Retinal pigment epithelial cell (primary cell): ENCODE data around the gene DUSP7.
"Not testable (repeated sequence)": the region's sequence is repeated elsewhere in the genome, so short reads cannot be mapped to it uniquely, and the experiment has no call there.

Experiments used
- DNase-seq: peaks from one replicate; pipeline ENCODE4 v3.0.0-alpha.2; 2010; ENCODE audit warnings: low read depth
- H3K4me3 ChIP-seq: 2 replicates; pipeline ENCODE4 v1.5.1; 2011; ENCODE audit warnings: mild to moderate bottlenecking, low read length, control low read depth, moderate library complexity
- CTCF ChIP-seq: conservative IDR thresholded peaks from 2 replicates; pipeline ENCODE4 v1.5.1; 2011; ENCODE audit warnings: low read depth, low read length, control low read depth, inconsistent platforms

Gene DUSP7

GRCh38 chr3:52044869-52045619 is 11.3 kb downstream of the DUSP7 start:
- DNase-seq = no peak
- H3K4me3 ChIP-seq = no peak overlapping the region
- TF ChIP-seq CTCF = no peak

DNA sequence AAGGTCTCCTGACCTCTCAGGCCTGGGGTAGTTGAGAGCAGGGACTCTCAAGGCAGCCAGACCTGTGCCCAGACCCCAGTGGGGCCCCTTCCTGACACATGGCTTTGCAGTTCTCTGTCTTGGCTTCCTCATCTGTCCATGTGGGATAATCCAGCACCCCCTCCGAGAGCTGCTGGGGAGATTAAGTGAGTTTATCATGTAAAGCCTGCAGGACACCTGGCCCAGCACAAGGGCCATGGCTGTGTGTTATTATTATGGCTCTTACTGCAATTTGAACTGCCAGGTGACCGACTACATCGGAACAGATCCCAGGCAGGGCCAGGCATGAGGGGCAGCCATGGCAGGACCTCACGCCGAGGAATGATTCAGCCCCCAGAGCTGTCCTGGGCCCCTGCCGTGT is 12.6 kb downstream of the DUSP7 start:
- DNase-seq = no peak
- no peak overlapping the region for H3K4me3 ChIP-seq
- TF ChIP-seq CTCF = no peak

DNA sequence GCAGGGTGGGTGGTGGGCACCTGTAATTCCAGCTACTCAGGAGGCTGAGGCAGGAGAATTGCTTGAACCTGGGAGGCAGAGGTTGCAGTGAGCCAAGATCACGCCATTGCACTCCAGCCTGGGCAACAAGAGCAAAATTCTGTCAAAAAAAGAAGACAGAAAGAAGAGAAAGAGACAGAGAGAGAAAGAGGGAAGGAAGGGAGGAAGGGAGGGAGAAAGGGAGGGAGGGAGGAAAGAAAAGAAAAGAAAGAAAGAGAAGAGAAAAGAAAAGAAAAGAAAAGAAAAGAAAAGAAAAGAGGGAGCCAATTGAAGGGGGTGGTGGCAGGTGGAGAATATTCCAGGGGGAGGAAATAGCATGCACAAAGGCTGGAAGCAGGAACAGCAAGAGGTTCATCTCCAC is 13.3 kb downstream of the DUSP7 start:
- DNase-seq = not testable (repeated sequence)

GRCh38 chr3:52041118-52041731 is 15.1 kb downstream of the DUSP7 start:
- TF ChIP-seq CTCF = peak; percentile 57
- H3K4me3 ChIP-seq = no peak overlapping the region
- no peak for DNase-seq

More for the DNA sequence above, 13.3 kb downstream of the DUSP7 start:
- H3K4me3 ChIP-seq = not testable (repeated sequence)

- H3K4me3 ChIP-seq = no peak overlapping the region
- TF ChIP-seq CTCF = no peak
- no peak for DNase-seq
These were observed 15.8 kb downstream of the DUSP7 start for GRCh38 chr3:52040600-52040999.

DNA sequence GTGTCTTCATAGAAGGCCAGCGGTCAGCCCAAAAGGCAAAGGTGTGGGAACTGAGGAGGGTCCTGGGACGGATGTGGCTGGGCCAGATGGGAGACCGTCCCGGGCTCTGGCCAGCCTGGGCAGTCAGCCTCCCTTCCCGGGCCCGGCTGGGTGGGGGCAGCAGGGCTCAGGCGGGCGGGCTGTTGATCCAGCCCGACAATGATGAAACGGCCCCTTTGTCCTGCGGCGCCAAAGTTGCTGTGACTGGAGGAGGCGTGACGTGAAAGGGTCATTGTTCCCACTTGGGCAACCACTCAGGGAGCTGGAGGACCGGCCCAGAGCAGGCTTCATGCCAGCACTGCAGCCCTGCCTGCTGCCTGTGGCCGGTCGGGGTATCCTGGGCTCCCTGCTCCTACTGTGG is 16.5 kb downstream of the DUSP7 start:
- no peak overlapping the region for H3K4me3 ChIP-seq
- no peak for TF ChIP-seq CTCF
- peak; percentile 40 for DNase-seq

DNA sequence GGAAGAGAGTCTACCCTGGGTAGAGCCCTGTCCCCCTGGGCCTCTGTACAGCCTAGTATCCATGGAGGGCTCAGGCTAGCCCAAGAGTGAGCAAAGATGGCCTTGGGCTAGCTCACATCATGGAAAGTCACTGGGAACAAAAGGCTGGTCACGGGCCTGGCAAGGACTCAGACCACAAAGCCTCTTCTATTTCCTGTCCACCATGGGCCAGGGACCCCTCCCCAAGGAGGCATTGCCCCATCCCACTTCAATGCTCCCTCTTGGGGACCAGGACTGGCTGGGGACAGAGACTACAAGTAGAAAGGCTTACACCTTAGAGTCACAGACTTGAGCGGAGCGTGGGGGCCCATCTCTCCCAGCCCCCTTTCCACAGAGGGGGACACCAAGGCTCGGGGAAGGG is 16.9 kb downstream of the DUSP7 start:
- no peak for DNase-seq
- TF ChIP-seq CTCF = no peak
- H3K4me3 ChIP-seq = no peak overlapping the region
